Testis (tissue), 2 donors: Measurements from ENCODE around the gene NIPAL4.

ENCODE experiments used
- CTCF ChIP-seq, 3 experiments: fragments of 450-650 bp in 2 of 3; fragments of 200-600 bp in 1 of 3; sonication (generic) in 1 of 3; IDR thresholded peaks; one replicate each; pipeline ENCODE4 v1.5.1; 2016 to 2019; ENCODE audit warnings: antibody characterized with exemption in 3 of 3, mild to moderate bottlenecking in 2 of 3, moderate library complexity in 1 of 3
- POLR2A ChIP-seq: fragments of 450-650 bp; IDR thresholded peaks from one replicate; pipeline ENCODE4 v1.6.1; 2017; ENCODE audit warnings: antibody characterized with exemption, mild to moderate bottlenecking, moderate library complexity

DNA sequence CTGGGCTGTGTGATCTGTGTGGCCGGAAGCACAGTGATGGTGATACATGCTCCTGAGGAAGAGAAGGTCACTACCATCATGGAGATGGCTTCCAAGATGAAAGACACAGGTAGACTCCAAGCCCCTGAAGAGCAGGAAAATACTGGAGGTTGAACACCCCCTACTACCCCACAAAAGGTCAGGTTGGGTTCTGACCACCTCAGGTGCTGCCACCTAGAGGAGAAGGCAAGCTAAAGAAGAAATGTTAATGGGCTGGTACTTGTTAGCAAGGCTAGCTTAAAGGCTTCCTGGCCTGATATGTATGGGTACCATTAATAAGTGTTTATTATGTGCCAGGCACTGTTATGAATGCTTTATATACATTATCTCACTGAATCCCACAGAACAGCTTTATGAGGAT lies 11.7 kb downstream of the NIPAL4 start:
- no peak for TF ChIP-seq POLR2A
- peak in 2 of 3 experiments; percentile 29 to 42 for TF ChIP-seq CTCF (IDR thresholded peaks at IDR 0.05)
